Endometrium (tissue), 2 donors: ENCODE data around the gene TRIP10.
"Not testable (repeated sequence)": the region's sequence is repeated elsewhere in the genome, so short reads cannot be mapped to it uniquely, and the experiment has no call there.

Source experiments
- FAIRE-seq: peaks from 2 replicates; lab custom pipeline; 2012; peaks lifted over from hg19 to GRCh38; lab: Jason Lieb, UNC
- donor health status: control.
- donor health status: control.

Gene TRIP10

GRCh38 chr19:6797646-6798045 is 58.2 kb downstream of the TRIP10 start:
- FAIRE-seq, result no peak

DNA sequence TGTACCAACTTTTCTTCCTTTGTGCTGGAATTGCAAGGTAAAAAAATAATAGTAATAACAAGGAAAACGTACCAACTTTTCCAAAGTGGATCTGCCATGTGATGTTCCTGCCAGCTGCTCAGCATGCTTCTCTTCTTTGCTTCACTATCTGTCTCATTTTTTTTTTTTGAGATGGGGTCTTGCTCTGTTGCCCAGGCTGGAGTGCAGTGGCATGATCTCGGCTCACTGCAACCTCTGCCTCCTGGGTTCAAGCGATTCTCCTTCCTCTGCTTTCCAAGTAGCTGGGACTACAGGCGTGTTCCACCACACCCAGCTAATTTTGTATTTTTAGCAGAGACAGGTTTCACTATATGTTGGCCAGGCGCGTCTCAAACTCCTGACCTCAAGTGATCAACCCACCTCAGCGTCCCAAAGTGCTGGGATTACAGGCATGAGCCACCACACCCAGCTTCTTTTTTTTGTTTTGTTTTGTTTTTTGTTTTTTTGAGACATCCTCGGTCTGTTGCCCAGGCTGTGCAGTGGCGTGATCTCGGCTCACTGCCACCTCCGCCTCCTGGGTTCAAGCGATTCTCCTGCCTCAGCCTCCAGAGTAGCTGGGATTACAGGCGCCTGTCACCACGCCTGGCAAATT is 60.8 kb downstream of the TRIP10 start:
- not testable (repeated sequence) for FAIRE-seq

GRCh38 chr19:6800991-6801484 is 61.6 kb downstream of the TRIP10 start:
- FAIRE-seq, result no peak
